Natural killer cell treated with Interleukin-12 subunit alpha and Interleukin-12 subunit beta and Interleukin-15 and Interleukin-18, amount 100 ng/mL, for 72 hours (primary cell): ENCODE data around the gene BICC1. TPM values are rescaled to one million over a fixed set of nuclear protein-coding genes. Genes with fewer than 3 reads are reported as not detected.
"Not testable (repeated sequence)": the region's sequence is repeated elsewhere in the genome, so short reads cannot be mapped to it uniquely, and the experiment has no call there.

ENCODE experiments used
- ATAC-seq, 2 donors: fragments of 150-1000 bp; cut with Tn5 transposase in 1 of 2; sonication (Bioruptor Pico), chemical (Tn5 transposase) in 1 of 2; 2 replicates each; pipeline ENCODE4 v1.10.0; 2021
- DNase-seq: peaks from one replicate; pipeline ENCODE4 v3.0.0; 2022; ENCODE audit warnings: low spot score
- H3K27ac Mint-ChIP-seq, 2 donors: 1 replicate in 1 of 2; 2 replicates in 1 of 2; pipeline ENCODE4 v1.8.0; 2022; ENCODE audit warnings: mixed read lengths in 2 of 2, mild to moderate bottlenecking in 1 of 2, moderate library complexity in 1 of 2
- H3K27me3 Mint-ChIP-seq, 2 donors: 1 replicate in 1 of 2; 2 replicates in 1 of 2; pipeline ENCODE4 v1.8.0; 2022; ENCODE audit warnings: mixed read lengths in 2 of 2
- H3K36me3 Mint-ChIP-seq: one replicate; pipeline ENCODE4 v1.8.0; 2022; ENCODE audit warnings: mixed read lengths
- H3K4me1 Mint-ChIP-seq, 2 donors: 1 replicate in 1 of 2; 2 replicates in 1 of 2; pipeline ENCODE4 v1.8.0; 2022; ENCODE audit warnings: low read depth in 2 of 2, mixed read lengths in 2 of 2, mild to moderate bottlenecking in 1 of 2
- H3K4me3 Mint-ChIP-seq: one replicate; pipeline ENCODE4 v1.8.0; 2022; ENCODE audit warnings: mixed read lengths
- H3K9me3 Mint-ChIP-seq: 2 replicates; pipeline ENCODE4 v1.8.0; 2022; ENCODE audit warnings: mixed read lengths
- total RNA-seq, 2 donors: library from RNA; stranded (reverse); gene quantifications; one replicate each; pipeline ENCODE4 v1.2.3, GENCODE V29; 2022

Gene BICC1
- total RNA-seq, 2 donors from 2014 or later = 0.26 TPM; not detected in 1

- Mint-ChIP-seq H3K36me3 (no peaks in the 10 kb centered on the region), H3K27me3 (peaks cover 0 to 4% of the 10 kb centered on the region in 2 donors), H3K27ac (no peak overlapping the region), H3K4me3 (no peak overlapping the region), H3K4me1 (no peaks in the 10 kb centered on the region), H3K9me3 (peaks cover 9% of the 10 kb centered on the region)
- ATAC-seq (no peak), DNase-seq (no peak)
Observed at GRCh38 chr10:58857251-58857805, 344.7 kb downstream of the BICC1 start.

- not testable (repeated sequence) for ATAC-seq, H3K36me3 Mint-ChIP-seq, H3K4me1 Mint-ChIP-seq, H3K27ac Mint-ChIP-seq, H3K27me3 Mint-ChIP-seq, DNase-seq, H3K4me3 Mint-ChIP-seq
- H3K9me3 Mint-ChIP-seq = peaks cover 12% of the 10 kb centered on the region
Observed at GRCh38 chr10:58858123-58858522, 345.5 kb downstream of the BICC1 start.

GRCh38 chr10:58859526-58859925, 346.9 kb downstream of the BICC1 start:
- no peaks in the 10 kb centered on the region for H3K4me1 Mint-ChIP-seq
- H3K9me3 Mint-ChIP-seq = peaks cover 12% of the 10 kb centered on the region
- H3K27ac Mint-ChIP-seq = no peak overlapping the region
- H3K36me3 Mint-ChIP-seq = no peaks in the 10 kb centered on the region
- DNase-seq = no peak
- peaks cover 0 to 4% of the 10 kb centered on the region in 2 donors for H3K27me3 Mint-ChIP-seq
- ATAC-seq = no peak
- no peak overlapping the region for H3K4me3 Mint-ChIP-seq

GRCh38 chr10:58867683-58868082, 355.0 kb downstream of the BICC1 start:
- H3K4me3 Mint-ChIP-seq = no peak overlapping the region
- no peaks in the 10 kb centered on the region for H3K36me3 Mint-ChIP-seq

GRCh38 chr10:58868736-58869435, 356.2 kb downstream of the BICC1 start:
- ATAC-seq = no peak
- no peaks in the 10 kb centered on the region for H3K36me3 Mint-ChIP-seq
- no peaks in the 10 kb centered on the region for H3K9me3 Mint-ChIP-seq
- no peak overlapping the region for H3K27ac Mint-ChIP-seq
- DNase-seq = no peak
- H3K4me3 Mint-ChIP-seq = no peak overlapping the region
- no peaks in the 10 kb centered on the region for H3K4me1 Mint-ChIP-seq
- no peaks in the 10 kb centered on the region for H3K27me3 Mint-ChIP-seq

More at GRCh38 chr10:58867683-58868082, 355.0 kb downstream of the BICC1 start:
- Mint-ChIP-seq H3K27me3 (no peaks in the 10 kb centered on the region), H3K9me3 (peaks cover under 1% of the 10 kb centered on the region), H3K27ac (no peak overlapping the region), H3K4me1 (no peaks in the 10 kb centered on the region)
- no peak for DNase-seq
- ATAC-seq = no peak

GRCh38 chr10:58870070-58870469, 357.4 kb downstream of the BICC1 start:
- H3K9me3 Mint-ChIP-seq = no peaks in the 10 kb centered on the region
- ATAC-seq = no peak
- no peak overlapping the region for H3K4me3 Mint-ChIP-seq
- no peaks in the 10 kb centered on the region for H3K36me3 Mint-ChIP-seq
- no peak for DNase-seq
- H3K4me1 Mint-ChIP-seq = no peaks in the 10 kb centered on the region
- H3K27ac Mint-ChIP-seq = no peak overlapping the region
- H3K27me3 Mint-ChIP-seq = no peaks in the 10 kb centered on the region

GRCh38 chr10:58873161-58873560, 360.5 kb downstream of the BICC1 start:
- Mint-ChIP-seq H3K4me3 (no peak overlapping the region), H3K36me3 (no peaks in the 10 kb centered on the region), H3K27ac (no peak overlapping the region), H3K9me3 (no peaks in the 10 kb centered on the region), H3K27me3 (no peaks in the 10 kb centered on the region), H3K4me1 (no peaks in the 10 kb centered on the region)
- ATAC-seq (no peak), DNase-seq (no peak)

Other genes starting within 250 kb of the BICC1 start
- 10 to 100 TPM in 1 of 2 donors, 1 to 10 TPM in 1; 5.6 to 10.0 TPM for gene IPMK, start 245.0 kb upstream of the BICC1 start, total RNA-seq
- 10 to 100 TPM; 41.2 to 48.5 TPM for gene CISD1, start 243.7 kb upstream of the BICC1 start, total RNA-seq
- 10 to 100 TPM; 12.7 to 14.6 TPM for gene UBE2D1, start 177.9 kb upstream of the BICC1 start, total RNA-seq
- gene TFAM, start 127.5 kb upstream of the BICC1 start, total RNA-seq = 10 to 100 TPM; 59.6 to 84.9 TPM